NB4 (cell line): ENCODE results near the gene MAP3K7.

Source experiments
- MYC ChIP-seq: IDR thresholded peaks from 2 replicates; pipeline ENCODE4 v1.6.1; 2011; ENCODE audit warnings: low read depth, low read length
- POLR2A ChIP-seq: IDR thresholded peaks from 2 replicates; pipeline ENCODE4 v1.6.1; 2011; ENCODE audit warnings: mild to moderate bottlenecking; ENCODE audit not compliant: insufficient read length; ENCODE audit errors: extremely low read depth
- TF ChIP-seq, protein P1 (sequence below): IDR thresholded peaks from one replicate; pipeline ENCODE4 v1.5.1; 2012; ENCODE audit warnings: low read depth, low read length
- TF ChIP-seq, protein P2 (sequence below): IDR thresholded peaks from 2 replicates; pipeline ENCODE4 v1.6.1; 2011; ENCODE audit warnings: low read depth, low read length

GRCh38 chr6:90508753-90509152 lies 78.1 kb downstream of the MAP3K7 start:
- TF ChIP-seq, protein P1, sequence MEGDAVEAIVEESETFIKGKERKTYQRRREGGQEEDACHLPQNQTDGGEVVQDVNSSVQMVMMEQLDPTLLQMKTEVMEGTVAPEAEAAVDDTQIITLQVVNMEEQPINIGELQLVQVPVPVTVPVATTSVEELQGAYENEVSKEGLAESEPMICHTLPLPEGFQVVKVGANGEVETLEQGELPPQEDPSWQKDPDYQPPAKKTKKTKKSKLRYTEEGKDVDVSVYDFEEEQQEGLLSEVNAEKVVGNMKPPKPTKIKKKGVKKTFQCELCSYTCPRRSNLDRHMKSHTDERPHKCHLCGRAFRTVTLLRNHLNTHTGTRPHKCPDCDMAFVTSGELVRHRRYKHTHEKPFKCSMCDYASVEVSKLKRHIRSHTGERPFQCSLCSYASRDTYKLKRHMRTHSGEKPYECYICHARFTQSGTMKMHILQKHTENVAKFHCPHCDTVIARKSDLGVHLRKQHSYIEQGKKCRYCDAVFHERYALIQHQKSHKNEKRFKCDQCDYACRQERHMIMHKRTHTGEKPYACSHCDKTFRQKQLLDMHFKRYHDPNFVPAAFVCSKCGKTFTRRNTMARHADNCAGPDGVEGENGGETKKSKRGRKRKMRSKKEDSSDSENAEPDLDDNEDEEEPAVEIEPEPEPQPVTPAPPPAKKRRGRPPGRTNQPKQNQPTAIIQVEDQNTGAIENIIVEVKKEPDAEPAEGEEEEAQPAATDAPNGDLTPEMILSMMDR: peak; percentile 24
- TF ChIP-seq POLR2A (no peak), MYC (no peak)
- TF ChIP-seq, protein P2, sequence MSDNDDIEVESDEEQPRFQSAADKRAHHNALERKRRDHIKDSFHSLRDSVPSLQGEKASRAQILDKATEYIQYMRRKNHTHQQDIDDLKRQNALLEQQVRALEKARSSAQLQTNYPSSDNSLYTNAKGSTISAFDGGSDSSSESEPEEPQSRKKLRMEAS: no peak
